Measurements from ENCODE around the gene YOD1. TPM values are rescaled to one million over a fixed set of nuclear protein-coding genes. Genes with fewer than 3 reads are reported as not detected.

The YOD1 gene
- total and polyA plus RNA-seq, 2 donors (not counting 1 experiment from before 2014, with no cell fraction given): 3.0 to 5.6 TPM

DNA sequence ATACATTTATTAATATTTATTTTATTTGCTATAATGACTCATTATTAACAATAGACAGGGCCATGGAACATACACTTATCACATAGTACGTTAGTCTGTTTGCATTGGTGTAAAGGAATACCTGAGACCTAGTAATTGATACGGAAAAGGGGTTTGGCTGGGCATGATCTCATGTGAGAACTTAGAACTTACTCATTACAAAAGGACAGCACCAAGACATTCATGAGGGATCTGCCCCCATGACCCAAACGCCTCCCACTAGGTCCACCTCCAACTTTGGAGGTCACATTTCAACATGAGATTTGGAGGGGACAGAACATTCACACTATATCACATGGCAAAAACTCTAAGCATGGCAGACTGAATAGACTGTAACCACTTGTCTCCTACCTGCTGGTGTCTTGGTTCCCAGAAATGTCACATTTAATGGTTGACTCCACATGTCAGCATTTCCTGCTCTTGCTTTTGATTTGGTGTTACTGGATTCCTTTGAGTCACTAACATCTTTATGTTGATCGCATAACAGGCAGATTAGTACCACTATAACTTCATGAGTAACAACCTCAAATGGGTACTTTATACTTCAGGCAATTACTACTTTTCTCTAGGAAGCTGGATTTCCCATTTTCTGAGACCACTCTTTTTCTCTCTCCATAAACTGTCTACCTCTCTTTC is 15.0 kb downstream of the YOD1 start:
- H3K27me3 ChIP-seq (ENCODE audit: control insufficient read depth, insufficient read depth, low read length): peaks cover 5% of the 10 kb centered on the region
- no peaks in the 10 kb centered on the region for H3K9me3 ChIP-seq (ENCODE audit: control insufficient read depth, insufficient read depth, low read depth, low read length)
- no peak overlapping the region for H2AFZ ChIP-seq (ENCODE audit: low read length)
- H3K4me2 ChIP-seq (ENCODE audit: extremely low read depth, insufficient read depth, low read length): no peak overlapping the region
- H3K9ac ChIP-seq (ENCODE audit: insufficient read depth, low read length): no peak overlapping the region
- H3K4me3 ChIP-seq (replicated peaks in 1 of 4; ENCODE audit: control extremely low read depth in 1 of 4, insufficient read depth in 1 of 4, low read depth in 3 of 4, low read length in 4 of 4): no peak overlapping the region
- H4K20me1 ChIP-seq (ENCODE audit: control insufficient read depth, extremely low read depth, insufficient read depth, low read length): no peaks in the 10 kb centered on the region
- no peak for TF ChIP-seq EZH2 (IDR thresholded peaks at IDR 0.05; ENCODE audit: low read length, missing control alignments)
- TF ChIP-seq, protein P1, sequence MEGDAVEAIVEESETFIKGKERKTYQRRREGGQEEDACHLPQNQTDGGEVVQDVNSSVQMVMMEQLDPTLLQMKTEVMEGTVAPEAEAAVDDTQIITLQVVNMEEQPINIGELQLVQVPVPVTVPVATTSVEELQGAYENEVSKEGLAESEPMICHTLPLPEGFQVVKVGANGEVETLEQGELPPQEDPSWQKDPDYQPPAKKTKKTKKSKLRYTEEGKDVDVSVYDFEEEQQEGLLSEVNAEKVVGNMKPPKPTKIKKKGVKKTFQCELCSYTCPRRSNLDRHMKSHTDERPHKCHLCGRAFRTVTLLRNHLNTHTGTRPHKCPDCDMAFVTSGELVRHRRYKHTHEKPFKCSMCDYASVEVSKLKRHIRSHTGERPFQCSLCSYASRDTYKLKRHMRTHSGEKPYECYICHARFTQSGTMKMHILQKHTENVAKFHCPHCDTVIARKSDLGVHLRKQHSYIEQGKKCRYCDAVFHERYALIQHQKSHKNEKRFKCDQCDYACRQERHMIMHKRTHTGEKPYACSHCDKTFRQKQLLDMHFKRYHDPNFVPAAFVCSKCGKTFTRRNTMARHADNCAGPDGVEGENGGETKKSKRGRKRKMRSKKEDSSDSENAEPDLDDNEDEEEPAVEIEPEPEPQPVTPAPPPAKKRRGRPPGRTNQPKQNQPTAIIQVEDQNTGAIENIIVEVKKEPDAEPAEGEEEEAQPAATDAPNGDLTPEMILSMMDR (conservative IDR thresholded peaks at IDR 0.05 in 1 of 2, IDR thresholded peaks at IDR 0.05 in 1 of 2; ENCODE audit: low read depth in 1 of 2, low read length in 2 of 2): no peak
- H3K36me3 ChIP-seq (ENCODE audit: control insufficient read depth, insufficient read depth, low read length): no peaks in the 10 kb centered on the region
- peaks cover 4% of the 10 kb centered on the region for H3K4me1 ChIP-seq (ENCODE audit: control insufficient read depth, extremely low read depth, insufficient read depth, low read length)
- H3K79me2 ChIP-seq (ENCODE audit: control insufficient read depth, insufficient read depth, low read length): no peaks in the 10 kb centered on the region
- no peak for DNase-seq (ENCODE audit: low read depth in 2 of 2)
- no peak overlapping the region for H3K27ac ChIP-seq (ENCODE audit: insufficient read depth, low read length)

DNA sequence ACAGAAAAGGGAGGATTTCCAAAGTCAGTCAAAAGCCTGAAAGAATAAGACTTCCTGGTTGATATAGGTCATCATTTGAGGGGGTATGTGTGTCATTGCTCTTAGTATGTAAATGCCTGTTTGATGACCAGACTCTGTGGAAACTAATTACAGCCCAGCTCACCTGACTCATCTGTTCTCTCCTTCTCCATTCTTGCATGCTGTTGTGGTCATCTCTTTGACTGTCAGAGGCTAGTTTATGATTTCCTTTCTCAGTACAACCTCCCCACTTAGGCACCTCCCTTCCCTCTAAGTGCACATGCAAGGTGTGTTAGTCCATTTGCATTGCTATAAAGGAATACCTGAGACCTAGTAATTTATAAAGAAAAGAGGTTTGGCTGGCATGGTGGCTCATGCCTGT is 16.0 kb downstream of the YOD1 start:
- peaks cover 4% of the 10 kb centered on the region for H3K4me1 ChIP-seq (ENCODE audit: control insufficient read depth, extremely low read depth, insufficient read depth, low read length)
- H2AFZ ChIP-seq (ENCODE audit: low read length): no peak overlapping the region
- H3K36me3 ChIP-seq (ENCODE audit: control insufficient read depth, insufficient read depth, low read length): no peaks in the 10 kb centered on the region
- H3K27ac ChIP-seq (ENCODE audit: insufficient read depth, low read length): no peak overlapping the region
- no peak overlapping the region for H3K9ac ChIP-seq (ENCODE audit: insufficient read depth, low read length)
- no peaks in the 10 kb centered on the region for H3K9me3 ChIP-seq (ENCODE audit: control insufficient read depth, insufficient read depth, low read depth, low read length)
- DNase-seq (ENCODE audit: low read depth in 2 of 2): peak in 1 of 2 donors; percentile 82
- no peak overlapping the region for H3K4me3 ChIP-seq (replicated peaks in 1 of 4; ENCODE audit: control extremely low read depth in 1 of 4, insufficient read depth in 1 of 4, low read depth in 3 of 4, low read length in 4 of 4)
- TF ChIP-seq EZH2 (IDR thresholded peaks at IDR 0.05; ENCODE audit: low read length, missing control alignments): no peak
- TF ChIP-seq, protein P1 (conservative IDR thresholded peaks at IDR 0.05 in 1 of 2, IDR thresholded peaks at IDR 0.05 in 1 of 2; ENCODE audit: low read depth in 1 of 2, low read length in 2 of 2): no peak
- H3K79me2 ChIP-seq (ENCODE audit: control insufficient read depth, insufficient read depth, low read length): no peaks in the 10 kb centered on the region
- H4K20me1 ChIP-seq (ENCODE audit: control insufficient read depth, extremely low read depth, insufficient read depth, low read length): no peaks in the 10 kb centered on the region
- H3K4me2 ChIP-seq (ENCODE audit: extremely low read depth, insufficient read depth, low read length): no peak overlapping the region
- peaks cover 6% of the 10 kb centered on the region for H3K27me3 ChIP-seq (ENCODE audit: control insufficient read depth, insufficient read depth, low read length)

DNA sequence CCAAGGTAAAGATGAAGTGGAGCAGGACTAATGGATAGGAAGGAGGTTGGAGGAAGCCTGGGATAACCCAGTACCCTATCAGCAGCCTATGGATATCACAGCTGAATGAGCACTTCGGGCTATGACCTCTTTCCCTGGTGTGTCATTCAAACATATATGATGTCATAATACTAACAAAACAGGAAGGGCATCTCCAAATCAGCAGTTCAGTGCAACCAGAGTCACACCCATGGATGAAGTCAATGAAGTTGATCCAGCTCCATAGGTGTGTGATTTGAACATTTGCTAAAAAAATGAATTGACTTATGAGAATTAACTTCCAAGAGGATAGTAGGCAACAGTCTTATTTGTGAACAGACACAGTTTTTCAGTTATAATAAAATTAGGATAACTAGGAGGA is 16.8 kb downstream of the YOD1 start:
- TF ChIP-seq, protein P1 (conservative IDR thresholded peaks at IDR 0.05 in 1 of 2, IDR thresholded peaks at IDR 0.05 in 1 of 2; ENCODE audit: low read depth in 1 of 2, low read length in 2 of 2): no peak
- TF ChIP-seq EZH2 (IDR thresholded peaks at IDR 0.05; ENCODE audit: low read length, missing control alignments): no peak
- Histone ChIP-seq H3K36me3 (ENCODE audit: control insufficient read depth, insufficient read depth, low read length) (no peaks in the 10 kb centered on the region), H3K27ac (ENCODE audit: insufficient read depth, low read length) (no peak overlapping the region), H3K4me1 (ENCODE audit: control insufficient read depth, extremely low read depth, insufficient read depth, low read length) (no peaks in the 10 kb centered on the region), H3K27me3 (ENCODE audit: control insufficient read depth, insufficient read depth, low read length) (peaks cover 6% of the 10 kb centered on the region), H3K4me3 (replicated peaks in 1 of 4; ENCODE audit: control extremely low read depth in 1 of 4, insufficient read depth in 1 of 4, low read depth in 3 of 4, low read length in 4 of 4) (no peak overlapping the region), H3K9me3 (ENCODE audit: control insufficient read depth, insufficient read depth, low read depth, low read length) (no peaks in the 10 kb centered on the region), H2AFZ (ENCODE audit: low read length) (no peak overlapping the region), H3K79me2 (ENCODE audit: control insufficient read depth, insufficient read depth, low read length) (no peaks in the 10 kb centered on the region), H3K9ac (ENCODE audit: insufficient read depth, low read length) (no peak overlapping the region), H4K20me1 (ENCODE audit: control insufficient read depth, extremely low read depth, insufficient read depth, low read length) (no peaks in the 10 kb centered on the region), H3K4me2 (ENCODE audit: extremely low read depth, insufficient read depth, low read length) (no peak overlapping the region)
- no peak for DNase-seq (ENCODE audit: low read depth in 2 of 2)

All from fibroblast of lung (primary cell).